ENCODE measurements around the gene XAB2. TPM values are rescaled to one million over a fixed set of nuclear protein-coding genes. Genes with fewer than 3 reads are reported as not detected.

Gene XAB2
- total and polyA plus RNA-seq, 2 experiments from 2014 or later, result 19.9 to 24.5 TPM

DNA sequence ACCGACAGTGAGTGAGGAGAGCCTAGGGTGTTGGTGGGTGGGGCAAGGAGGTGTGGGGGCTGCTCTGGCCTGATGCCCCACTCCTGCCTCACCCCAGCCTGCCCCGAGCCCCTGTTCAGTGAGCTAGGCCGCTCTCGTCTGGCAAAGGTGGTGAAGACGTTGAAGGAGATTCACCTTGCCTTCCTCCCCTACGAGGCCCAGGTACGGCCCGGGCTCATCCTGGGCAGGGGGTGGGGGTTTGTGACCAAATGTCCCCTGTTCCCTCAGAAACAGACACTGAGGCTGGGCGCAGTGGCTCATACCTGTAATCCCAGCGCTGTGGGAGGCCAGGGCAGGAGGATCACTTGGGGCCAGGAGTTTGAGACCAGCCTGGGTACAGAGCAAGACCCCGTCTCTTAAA is 11.5 kb upstream of the XAB2 start:
- Histone ChIP-seq H3K4me1 (ENCODE audit: insufficient read depth) (peaks cover 4% of the 10 kb centered on the region), H2AFZ (no peak overlapping the region), H3K27me3 (no peaks in the 10 kb centered on the region), H3K36me3 (replicated peaks; ENCODE audit: insufficient read depth, low read depth) (no peaks in the 10 kb centered on the region), H4K20me1 (ENCODE audit: insufficient read depth, poor library complexity, severe bottlenecking) (no peaks in the 10 kb centered on the region), H3K79me2 (peaks cover 15% of the 10 kb centered on the region), H3K27ac (no peak overlapping the region), H3K4me3 (no peak overlapping the region), H3K9me2 (replicated peaks; ENCODE audit: insufficient read depth) (no peaks in the 10 kb centered on the region), H3K4me2 (no peak overlapping the region), H3K9me3 (ENCODE audit: low read depth) (no peaks in the 10 kb centered on the region)
- DNase-seq (ENCODE audit: low spot score), result no peak
- TF ChIP-seq EZH2 (IDR thresholded peaks at IDR 0.05; ENCODE audit: borderline replicate concordance) (no peak), EZH2phosphoT487 (IDR thresholded peaks at IDR 0.05; ENCODE audit: low read depth, severe bottlenecking, unreplicated experiment) (no peak)
- TF ChIP-seq, protein P1, sequence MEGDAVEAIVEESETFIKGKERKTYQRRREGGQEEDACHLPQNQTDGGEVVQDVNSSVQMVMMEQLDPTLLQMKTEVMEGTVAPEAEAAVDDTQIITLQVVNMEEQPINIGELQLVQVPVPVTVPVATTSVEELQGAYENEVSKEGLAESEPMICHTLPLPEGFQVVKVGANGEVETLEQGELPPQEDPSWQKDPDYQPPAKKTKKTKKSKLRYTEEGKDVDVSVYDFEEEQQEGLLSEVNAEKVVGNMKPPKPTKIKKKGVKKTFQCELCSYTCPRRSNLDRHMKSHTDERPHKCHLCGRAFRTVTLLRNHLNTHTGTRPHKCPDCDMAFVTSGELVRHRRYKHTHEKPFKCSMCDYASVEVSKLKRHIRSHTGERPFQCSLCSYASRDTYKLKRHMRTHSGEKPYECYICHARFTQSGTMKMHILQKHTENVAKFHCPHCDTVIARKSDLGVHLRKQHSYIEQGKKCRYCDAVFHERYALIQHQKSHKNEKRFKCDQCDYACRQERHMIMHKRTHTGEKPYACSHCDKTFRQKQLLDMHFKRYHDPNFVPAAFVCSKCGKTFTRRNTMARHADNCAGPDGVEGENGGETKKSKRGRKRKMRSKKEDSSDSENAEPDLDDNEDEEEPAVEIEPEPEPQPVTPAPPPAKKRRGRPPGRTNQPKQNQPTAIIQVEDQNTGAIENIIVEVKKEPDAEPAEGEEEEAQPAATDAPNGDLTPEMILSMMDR (IDR thresholded peaks at IDR 0.05; ENCODE audit: poor library complexity), result no peak
- 94% methylated on average over 11 of the region's 11 CpGs for WGBS (ENCODE audit: low lambda C conversion rate, missing lambda C conversion rate)

DNA sequence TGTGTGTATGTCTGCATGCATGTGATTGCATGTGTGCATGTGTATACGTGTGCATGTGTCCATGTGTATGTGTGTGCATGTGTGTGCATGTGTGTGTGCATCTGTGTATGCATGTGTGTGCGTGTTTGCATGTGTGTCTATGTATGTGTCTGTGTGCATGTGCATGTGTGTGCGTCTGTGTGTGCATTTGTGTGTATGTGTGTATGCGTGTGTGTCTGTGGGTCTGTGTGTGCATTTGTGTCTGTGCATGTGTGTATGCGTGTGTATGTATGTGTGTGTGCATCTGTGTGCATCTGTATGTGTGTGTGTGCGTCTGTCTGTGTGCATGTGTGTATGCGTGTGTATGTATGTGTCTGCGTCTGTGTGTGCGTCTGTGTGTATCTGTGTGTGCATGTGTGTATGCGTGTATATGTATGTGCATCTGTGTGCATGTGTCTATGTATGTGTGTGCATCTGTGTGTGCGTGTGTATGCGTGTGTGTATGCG is 10.6 kb upstream of the XAB2 start:
- no peak overlapping the region for H3K4me3 ChIP-seq
- TF ChIP-seq, protein P1 (IDR thresholded peaks at IDR 0.05; ENCODE audit: poor library complexity), result no peak
- TF ChIP-seq EZH2 (IDR thresholded peaks at IDR 0.05; ENCODE audit: borderline replicate concordance) (no peak), EZH2phosphoT487 (IDR thresholded peaks at IDR 0.05; ENCODE audit: low read depth, severe bottlenecking, unreplicated experiment) (no peak)
- no peak for DNase-seq (ENCODE audit: low spot score)
- H3K27ac ChIP-seq, result no peak overlapping the region
- H3K4me2 ChIP-seq, result no peak overlapping the region
- no peak overlapping the region for H2AFZ ChIP-seq
- no peaks in the 10 kb centered on the region for H3K9me2 ChIP-seq (replicated peaks; ENCODE audit: insufficient read depth)
- H3K9me3 ChIP-seq (ENCODE audit: low read depth), result no peaks in the 10 kb centered on the region
- peaks cover 15% of the 10 kb centered on the region for H3K79me2 ChIP-seq
- 97% methylated on average over 13 of the region's 13 CpGs for WGBS (ENCODE audit: low lambda C conversion rate, missing lambda C conversion rate)
- peaks cover 4% of the 10 kb centered on the region for H3K4me1 ChIP-seq (ENCODE audit: insufficient read depth)
- no peaks in the 10 kb centered on the region for H4K20me1 ChIP-seq (ENCODE audit: insufficient read depth, poor library complexity, severe bottlenecking)
- no peaks in the 10 kb centered on the region for H3K27me3 ChIP-seq
- H3K36me3 ChIP-seq (replicated peaks; ENCODE audit: insufficient read depth, low read depth), result no peaks in the 10 kb centered on the region

DNA sequence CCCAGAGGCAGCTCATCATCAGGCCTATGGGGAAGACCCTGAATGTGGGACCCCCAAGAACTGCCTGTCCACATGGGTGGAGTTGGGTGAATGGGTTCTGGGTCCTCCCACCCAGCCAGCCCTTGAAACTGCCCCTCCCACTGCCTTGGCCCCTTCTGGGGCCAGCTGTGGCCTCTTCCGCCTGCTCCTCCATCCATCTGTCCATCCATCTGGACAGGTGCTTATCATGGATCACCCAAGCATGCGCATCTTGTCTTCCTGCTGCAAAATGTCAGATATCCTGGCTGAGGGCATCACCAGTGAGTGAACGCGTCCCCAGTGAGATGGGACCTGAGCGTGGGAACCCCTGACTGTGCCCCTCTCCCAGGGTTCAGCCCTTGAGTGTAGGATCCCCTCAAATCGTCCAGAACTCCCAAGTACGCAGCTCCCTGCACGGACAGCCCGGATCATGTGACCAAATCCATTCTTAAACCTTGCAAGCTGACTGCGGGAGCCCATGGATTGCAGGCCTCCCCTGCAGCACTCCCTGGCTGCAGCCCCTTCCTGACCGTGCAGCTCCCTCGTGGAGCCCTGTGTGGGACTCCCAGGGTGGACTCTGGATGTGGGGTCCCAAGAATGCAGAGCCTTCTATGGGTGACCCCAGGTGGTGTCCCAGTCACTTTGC is 9.6 kb upstream of the XAB2 start:
- no peak for DNase-seq (ENCODE audit: low spot score)
- H3K4me1 ChIP-seq (ENCODE audit: insufficient read depth), result peaks cover 4% of the 10 kb centered on the region
- TF ChIP-seq EZH2 (IDR thresholded peaks at IDR 0.05; ENCODE audit: borderline replicate concordance) (no peak), EZH2phosphoT487 (IDR thresholded peaks at IDR 0.05; ENCODE audit: low read depth, severe bottlenecking, unreplicated experiment) (no peak)
- TF ChIP-seq, protein P1 (IDR thresholded peaks at IDR 0.05; ENCODE audit: poor library complexity), result no peak
- 85% methylated on average over 12 of the region's 12 CpGs for WGBS (ENCODE audit: low lambda C conversion rate, missing lambda C conversion rate)
- no peaks in the 10 kb centered on the region for H4K20me1 ChIP-seq (ENCODE audit: insufficient read depth, poor library complexity, severe bottlenecking)
- no peak overlapping the region for H2AFZ ChIP-seq
- H3K9me3 ChIP-seq (ENCODE audit: low read depth), result no peaks in the 10 kb centered on the region
- no peak overlapping the region for H3K4me3 ChIP-seq
- peaks cover 15% of the 10 kb centered on the region for H3K79me2 ChIP-seq
- H3K27me3 ChIP-seq, result no peaks in the 10 kb centered on the region
- no peaks in the 10 kb centered on the region for H3K36me3 ChIP-seq (replicated peaks; ENCODE audit: insufficient read depth, low read depth)
- no peak overlapping the region for H3K27ac ChIP-seq
- H3K9me2 ChIP-seq (replicated peaks; ENCODE audit: insufficient read depth), result no peaks in the 10 kb centered on the region
- no peak overlapping the region for H3K4me2 ChIP-seq
